Right ventricle myocardium inferior (tissue), 1 donor: ENCODE measurements around the gene KCNJ11. TPM values are rescaled to one million over a fixed set of nuclear protein-coding genes. Genes with fewer than 3 reads are reported as not detected.

Experiments used
- ATAC-seq: fragments of 200-7000 bp; cut with Tn5 transposase; one replicate; pipeline ENCODE4 v1.9.1; 2020; ENCODE audit warnings: mild to moderate bottlenecking, moderate library complexity
- DNase-seq: peaks from one replicate; pipeline ENCODE4 v3.0.0; 2021; ENCODE audit errors: missing footprints
- intact Hi-C: fragments of 100-400 bp; cut with DNase I; formaldehyde crosslinking; loops from one replicate; pipeline ENCODE4 v1.11.0; 2022
- total RNA-seq: library from RNA; stranded (reverse); fragmentation: NEBNext Ultra II Directional; extraction: Animal tissue kit (Norgen Biotek cat#: 25700); gene quantifications from one replicate; pipeline ENCODE4 v1.2.1, GENCODE V29; 2021
- donor health status: DM: no; HTN: yes; CAD: no; lungs with severe emphysema.

The KCNJ11 gene
- total RNA-seq, 1 donor from 2014 or later, result 23.5 TPM

DNA sequence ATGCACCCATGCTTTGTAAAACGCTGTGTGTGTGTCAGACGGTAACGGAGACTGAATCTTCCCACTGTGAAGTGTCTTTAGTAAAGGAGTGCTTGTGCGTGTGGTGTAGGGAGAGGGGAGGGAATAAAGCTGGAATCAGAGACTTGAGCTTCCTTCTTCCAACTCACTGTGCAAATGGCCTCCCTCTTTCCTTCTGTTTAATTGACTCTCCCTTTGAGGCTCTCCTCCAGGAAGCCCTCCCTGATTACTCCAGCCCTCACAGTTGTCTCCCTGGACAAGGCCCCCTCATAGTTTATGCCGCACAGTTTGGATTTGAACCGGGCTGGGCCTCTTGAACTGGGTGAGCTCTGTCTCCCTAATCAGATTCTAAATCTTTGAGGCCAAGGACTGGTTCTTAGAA is 23.0 kb upstream of the KCNJ11 start:
- DNase-seq, result no peak
- no peak for ATAC-seq
- intact Hi-C loops, result no loop called here

- ATAC-seq (no peak), DNase-seq (no peak)
- intact Hi-C loops, result no loop called here
Measured at GRCh38 chr11:17410606-17411379, 22.3 kb upstream of the KCNJ11 start.

- DNase-seq (no peak), ATAC-seq (no peak)
- intact Hi-C loops, result no loop called here
Measured at GRCh38 chr11:17408641-17409040, 20.2 kb upstream of the KCNJ11 start.

DNA sequence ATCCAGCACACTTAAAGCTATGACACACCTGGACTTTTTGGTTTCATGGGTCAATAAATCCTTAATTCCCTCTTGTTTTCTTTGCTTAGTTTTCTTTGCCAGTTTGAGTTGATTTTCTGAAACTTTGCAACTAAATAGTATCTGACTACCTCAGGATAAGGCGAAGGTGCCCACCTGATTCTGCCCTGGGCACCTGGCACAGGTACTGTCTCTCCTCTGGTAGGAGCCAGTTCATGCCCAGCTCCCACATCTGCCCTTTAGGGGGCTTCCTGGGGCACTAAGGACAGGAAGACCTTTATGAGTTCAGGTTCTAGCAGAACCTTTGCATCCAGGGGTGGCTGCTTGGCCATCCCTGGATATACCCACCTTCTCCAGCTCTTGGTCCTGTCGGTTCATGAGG is 19.6 kb upstream of the KCNJ11 start:
- intact Hi-C loops, result no loop called here
- ATAC-seq (no peak), DNase-seq (no peak)

- DNase-seq (no peak), ATAC-seq (no peak)
- intact Hi-C loops, result no loop called here
Measured at GRCh38 chr11:17407575-17407974, 19.1 kb upstream of the KCNJ11 start.

DNA sequence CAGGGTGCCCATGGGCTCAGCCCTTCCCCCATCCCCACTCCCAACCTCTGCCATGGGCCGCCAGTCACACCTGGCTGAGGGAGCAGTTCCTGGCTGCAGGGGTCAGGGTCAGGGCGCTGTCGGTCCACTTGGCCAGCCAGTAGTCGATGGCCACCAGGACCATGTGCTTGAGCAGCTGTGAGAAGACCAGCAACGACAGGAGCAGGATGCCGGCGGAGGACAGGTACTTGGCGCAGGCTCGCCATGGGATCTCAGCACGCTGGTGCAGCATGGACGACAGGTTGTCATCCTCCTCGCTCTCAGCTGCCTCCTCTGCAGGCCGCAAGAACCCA is 18.3 kb upstream of the KCNJ11 start:
- no peak for ATAC-seq
- intact Hi-C loops, result no loop called here
- DNase-seq, result no peak

- DNase-seq (no peak), ATAC-seq (peak; percentile 43)
- intact Hi-C loops, result no loop called here
Measured at GRCh38 chr11:17406082-17406817, 17.8 kb upstream of the KCNJ11 start.

GRCh38 chr11:17405232-17406005 is 17.0 kb upstream of the KCNJ11 start:
- intact Hi-C loops, result loop anchor here (2.0 kb wide), 1 partner anchor 17 kb away; the partner anchor contains the start of gene KCNJ11
- ATAC-seq, result peak; percentile 93

GRCh38 chr11:17403980-17404759 is 15.7 kb upstream of the KCNJ11 start:
- DNase-seq, result no peak
- no peak for ATAC-seq
- intact Hi-C loops, result loop anchor here (2.0 kb wide), 1 partner anchor 15 kb away; the partner anchor contains the start of gene KCNJ11

More at GRCh38 chr11:17405232-17406005, 17.0 kb upstream of the KCNJ11 start:
- DNase-seq, result peak; percentile 83

- ATAC-seq, result no peak
- intact Hi-C loops, result no loop called here
- no peak for DNase-seq
Measured at GRCh38 chr11:17402486-17402885, 14.0 kb upstream of the KCNJ11 start.

DNA sequence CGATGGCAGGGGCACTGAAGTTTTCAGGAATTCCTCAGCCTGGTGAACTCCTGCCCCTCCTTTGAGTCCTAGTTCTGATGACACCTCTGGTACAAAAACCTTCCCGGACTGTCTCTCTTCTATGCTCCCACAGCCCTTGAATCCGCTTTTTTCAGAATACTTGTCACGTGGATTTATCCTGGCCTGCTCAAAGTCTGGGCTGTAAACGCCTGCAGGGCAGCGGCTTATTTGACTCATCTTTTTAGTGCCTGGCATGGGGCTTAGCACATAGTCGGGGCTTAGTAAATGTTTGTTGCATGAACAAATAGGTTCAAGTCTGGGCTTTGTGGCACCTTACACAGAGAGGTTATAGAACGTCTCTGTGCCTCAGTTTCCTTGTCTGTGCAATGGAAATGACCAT is 13.4 kb upstream of the KCNJ11 start:
- DNase-seq, result no peak
- intact Hi-C loops, result no loop called here
- no peak for ATAC-seq

DNA sequence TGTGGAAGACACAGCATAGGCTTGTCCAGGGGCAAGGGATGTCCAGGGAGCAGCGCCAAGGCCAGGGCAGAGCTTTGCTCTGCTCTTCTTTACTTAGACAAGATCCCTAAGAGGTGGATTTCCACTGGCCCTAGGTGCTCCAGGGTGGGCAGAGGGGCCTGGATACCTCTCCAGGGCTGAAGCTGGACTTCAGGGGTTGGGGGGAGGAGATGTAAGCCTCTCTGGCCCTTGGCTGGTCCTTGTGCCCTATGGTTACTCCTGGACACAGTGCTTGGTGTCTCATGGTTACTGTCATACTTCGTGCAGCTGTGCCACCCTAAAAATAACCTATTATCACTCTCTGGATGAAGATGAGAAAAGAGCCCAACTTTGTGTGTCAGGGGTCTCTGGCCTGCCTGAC is 12.9 kb upstream of the KCNJ11 start:
- intact Hi-C loops, result no loop called here
- DNase-seq, result no peak
- no peak for ATAC-seq

DNA sequence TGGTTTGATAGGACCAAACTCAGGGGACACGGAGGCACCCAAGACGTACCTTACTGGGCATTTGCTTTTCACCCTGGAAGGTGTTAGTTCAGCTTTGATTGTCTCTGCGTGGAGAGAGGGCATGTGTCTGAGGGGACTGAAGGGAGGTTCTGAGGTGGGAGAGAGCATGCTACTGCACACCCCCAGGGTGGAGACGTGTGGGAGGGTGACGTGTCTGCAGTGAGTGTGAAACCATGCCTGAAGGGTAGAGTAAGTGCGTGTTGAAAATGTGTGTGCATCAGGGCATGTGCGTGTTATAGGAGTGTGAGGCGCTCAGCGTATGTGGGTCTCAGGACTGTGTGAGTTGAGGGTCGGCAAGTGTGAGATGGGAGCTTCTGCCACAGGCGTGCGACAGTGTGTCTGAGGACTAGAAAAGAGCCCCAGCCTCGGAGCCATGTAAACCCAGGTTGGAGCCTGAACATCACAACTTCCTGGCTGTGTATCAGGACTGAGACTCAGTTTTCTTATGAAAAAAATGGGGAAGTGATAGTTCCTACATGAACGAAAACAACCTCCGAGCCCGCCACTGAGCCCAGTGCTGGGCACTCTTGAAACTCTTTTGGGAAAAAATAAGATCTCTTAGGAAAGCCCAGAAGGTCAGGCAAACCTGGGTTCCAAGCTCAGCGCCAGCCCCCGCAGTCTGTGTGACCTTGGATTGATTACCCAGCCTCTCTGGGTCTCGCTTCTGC is 11.8 kb upstream of the KCNJ11 start:
- ATAC-seq, result no peak
- no peak for DNase-seq
- intact Hi-C loops, result no loop called here

- ATAC-seq (no peak), DNase-seq (no peak)
- intact Hi-C loops, result no loop called here
Measured at GRCh38 chr11:17399236-17399635, 10.8 kb upstream of the KCNJ11 start.

- no peak for ATAC-seq
- intact Hi-C loops, result no loop called here
- no peak for DNase-seq
Measured at GRCh38 chr11:17397311-17398002, 9.0 kb upstream of the KCNJ11 start.

DNA sequence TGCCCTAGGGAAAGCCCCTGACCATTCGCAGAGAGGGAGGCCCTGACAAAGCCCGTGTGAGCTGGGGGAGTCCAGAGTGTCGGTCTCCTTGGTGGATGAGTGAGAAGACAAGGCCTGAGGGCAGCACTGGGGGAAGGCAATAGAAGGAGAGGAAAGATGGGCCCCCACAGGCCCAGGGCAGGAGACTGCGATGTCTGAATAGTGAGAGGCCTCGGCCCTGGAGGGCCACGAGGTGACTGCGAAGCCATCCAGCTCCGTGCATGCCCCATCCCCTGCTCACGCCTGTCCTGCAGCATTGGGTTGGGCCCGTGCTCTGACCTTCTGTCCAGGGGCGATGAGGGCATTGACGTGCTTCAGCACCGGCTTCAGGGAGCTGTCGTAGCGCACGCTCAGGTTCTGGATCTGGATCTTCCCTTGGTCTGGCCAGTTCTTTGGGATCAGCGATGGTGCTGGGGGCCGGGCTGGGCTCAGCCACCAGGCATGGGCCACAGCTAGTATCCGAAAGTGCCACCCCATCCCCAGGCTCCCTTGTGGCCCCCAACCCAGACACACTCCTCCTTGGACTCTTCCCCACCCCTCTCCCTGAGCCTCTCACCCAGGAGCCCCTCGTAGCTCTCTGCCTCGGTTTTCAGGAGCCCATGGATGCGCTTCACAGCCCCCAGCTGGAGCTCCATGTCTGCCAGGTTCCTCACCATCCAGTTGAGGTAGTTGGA is 8.3 kb upstream of the KCNJ11 start:
- intact Hi-C loops, result no loop called here
- ATAC-seq (no peak), DNase-seq (no peak)

DNA sequence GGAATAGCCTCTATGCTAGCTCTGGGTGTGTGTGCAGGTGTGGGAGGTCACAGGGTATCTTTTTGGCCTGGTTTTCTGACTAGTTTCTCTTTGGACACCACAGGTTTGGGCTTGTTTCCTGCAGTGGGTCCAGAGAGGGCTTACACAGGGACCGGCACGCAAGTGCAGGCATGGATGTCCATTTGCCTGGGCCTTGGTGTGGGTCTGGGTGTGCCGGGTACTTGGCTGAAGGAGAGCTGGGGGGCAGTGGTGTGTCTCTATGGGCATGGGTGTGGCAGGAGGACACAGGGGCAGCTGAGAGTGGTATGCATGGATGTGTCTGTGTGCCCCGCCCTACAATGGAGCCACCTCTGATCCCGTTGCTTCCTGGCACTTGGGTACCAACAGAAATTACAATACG is 7.5 kb upstream of the KCNJ11 start:
- ATAC-seq (no peak), DNase-seq (no peak)
- intact Hi-C loops, result no loop called here
